ENCODE results near the gene FHAD1.

Gene FHAD1

GRCh38 chr1:15246960-15247614, at the start of gene FHAD1:
Gene FHAD1, plus strand, starts transcription at chr1:15247223. Its CDS starts 4,562 bp downstream, at chr1:15251785.
- peak; percentile 63 for DNase-seq (ENCODE audit: low spot score)

GRCh38 chr1:15197591-15198447, 49.2 kb upstream of the FHAD1 start:
- DNase-seq (ENCODE audit: low spot score), result no peak

GRCh38 chr1:15198684-15199083, 48.3 kb upstream of the FHAD1 start:
- DNase-seq (ENCODE audit: low spot score), result no peak

GRCh38 chr1:15201221-15201620, 45.8 kb upstream of the FHAD1 start:
- DNase-seq (ENCODE audit: low spot score), result no peak

- no peak for DNase-seq (ENCODE audit: low spot score)
These were observed 45.0 kb upstream of the FHAD1 start for GRCh38 chr1:15201849-15202551.

GRCh38 chr1:15204931-15205330, 42.1 kb upstream of the FHAD1 start:
- no peak for DNase-seq (ENCODE audit: low spot score)

GRCh38 chr1:15205586-15206346, 41.3 kb upstream of the FHAD1 start:
- no peak for DNase-seq (ENCODE audit: low spot score)

- DNase-seq (ENCODE audit: low spot score), result no peak
These were observed 40.5 kb upstream of the FHAD1 start for GRCh38 chr1:15206418-15207030.

GRCh38 chr1:15207031-15207828, 39.8 kb upstream of the FHAD1 start:
- no peak for DNase-seq (ENCODE audit: low spot score)

GRCh38 chr1:15207829-15208429, 39.1 kb upstream of the FHAD1 start:
- no peak for DNase-seq (ENCODE audit: low spot score)

GRCh38 chr1:15210651-15211375, 36.2 kb upstream of the FHAD1 start:
- DNase-seq (ENCODE audit: low spot score), result no peak

GRCh38 chr1:15211424-15211823, 35.6 kb upstream of the FHAD1 start:
- DNase-seq (ENCODE audit: low spot score), result no peak

GRCh38 chr1:15212216-15212953, 34.6 kb upstream of the FHAD1 start:
- no peak for DNase-seq (ENCODE audit: low spot score)

GRCh38 chr1:15212954-15213291, 34.1 kb upstream of the FHAD1 start:
- DNase-seq (ENCODE audit: low spot score), result no peak

GRCh38 chr1:15213341-15213821, 33.6 kb upstream of the FHAD1 start:
- DNase-seq (ENCODE audit: low spot score), result no peak

GRCh38 chr1:15214527-15214926, 32.5 kb upstream of the FHAD1 start:
- no peak for DNase-seq (ENCODE audit: low spot score)

- DNase-seq (ENCODE audit: low spot score), result no peak
These were observed 31.9 kb upstream of the FHAD1 start for GRCh38 chr1:15215116-15215515.

GRCh38 chr1:15217654-15218053, 29.4 kb upstream of the FHAD1 start:
- no peak for DNase-seq (ENCODE audit: low spot score)
